Lower leg skin (tissue), 3 donors: ENCODE results near the gene PACS1.

ENCODE experiments used
- CTCF ChIP-seq, 3 donors: fragments of 450-650 bp; IDR thresholded peaks; one replicate each; pipeline ENCODE4 v1.5.1; 2016; ENCODE audit warnings: antibody characterized with exemption in 3 of 3, mild to moderate bottlenecking in 3 of 3, moderate library complexity in 2 of 3
- POLR2A ChIP-seq, 2 donors: fragments of 450-650 bp; IDR thresholded peaks; one replicate each; pipeline ENCODE4 v1.6.1; 2016 to 2017; ENCODE audit warnings: antibody characterized with exemption in 2 of 2, mild to moderate bottlenecking in 1 of 2, moderate library complexity in 1 of 2

DNA sequence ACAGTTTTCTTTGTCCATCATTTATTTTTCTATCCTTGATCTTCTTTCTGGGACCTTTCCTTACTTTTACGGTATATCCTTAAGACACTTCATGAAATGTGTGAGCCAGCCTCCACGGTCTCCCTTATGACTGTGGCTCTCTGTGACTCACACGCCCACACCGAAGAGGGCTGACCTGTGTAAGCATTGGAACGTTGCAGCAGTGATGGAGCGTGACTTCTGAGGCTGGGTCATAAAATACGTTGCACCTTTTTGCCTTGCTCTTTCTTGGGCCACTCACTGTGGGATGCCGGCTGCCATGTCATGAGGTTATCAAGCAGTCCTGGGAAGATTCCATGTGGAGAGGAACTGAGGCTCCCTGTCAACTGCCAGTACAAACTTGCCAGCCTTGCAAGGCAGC is 102.1 kb downstream of the PACS1 start:
- no peak for TF ChIP-seq POLR2A (IDR thresholded peaks at IDR 0.05)
- TF ChIP-seq CTCF (IDR thresholded peaks at IDR 0.05) = no peak
